Fibroblast of skin of left quadriceps (primary cell): Measurements from ENCODE around the gene TIAM2.
A peak's percentile ranks its signal among the peaks of the same experiment; 100 is the strongest.

Experiments
- DNase-seq, 2 experiments: peaks; one replicate each; pipeline ENCODE4 v3.0.0-alpha.2; 2013; ENCODE audit warnings: low read depth in 2 of 2

Gene TIAM2

GRCh38 chr6:155278319-155279049 is 283.4 kb downstream of the TIAM2 start:
- no peak for DNase-seq

GRCh38 chr6:155284775-155285174 is 289.7 kb downstream of the TIAM2 start:
- no peak for DNase-seq

GRCh38 chr6:155287762-155288161 is 292.6 kb downstream of the TIAM2 start:
- DNase-seq, result no peak

GRCh38 chr6:155290491-155290890 is 295.4 kb downstream of the TIAM2 start:
- DNase-seq, result no peak

GRCh38 chr6:155291291-155291690 is 296.2 kb downstream of the TIAM2 start:
- DNase-seq, result no peak

- DNase-seq, result no peak
Observed at GRCh38 chr6:155292711-155293110, 297.6 kb downstream of the TIAM2 start.

GRCh38 chr6:155297669-155298068 is 302.6 kb downstream of the TIAM2 start:
- no peak for DNase-seq

- DNase-seq, result peak; percentile 51 to 53
Observed at GRCh38 chr6:155301867-155302266, 306.8 kb downstream of the TIAM2 start.

- DNase-seq, result no peak
Observed at GRCh38 chr6:155303361-155303870, 308.3 kb downstream of the TIAM2 start.

GRCh38 chr6:155306958-155307357 is 311.8 kb downstream of the TIAM2 start:
- no peak for DNase-seq
